SK-N-MC (cell line): ENCODE measurements around the gene TUBGCP4.

Source experiments
- EZH2 ChIP-seq: fragments of 200-600 bp; sonication (generic); IDR thresholded peaks from one replicate; pipeline ENCODE4 v1.6.1; 2017; ENCODE audit warnings: antibody characterized with exemption
- FOXP2 ChIP-seq: optimal IDR thresholded peaks from 2 replicates; pipeline ENCODE3; 2011; ENCODE audit warnings: mild to moderate bottlenecking, moderate library complexity; ENCODE audit not compliant: insufficient read depth; ENCODE audit errors: extremely low read length, control extremely low read depth
- POLR2AphosphoS5 ChIP-seq: IDR thresholded peaks from 2 replicates; pipeline ENCODE4 v1.6.1; 2012; ENCODE audit warnings: mild to moderate bottlenecking, low read depth, low read length, borderline replicate concordance

GRCh38 chr15:43378601-43379000, 7.7 kb downstream of the TUBGCP4 start:
- TF ChIP-seq EZH2 (no peak), POLR2AphosphoS5 (no peak), FOXP2 (no peak)
